Glomerular visceral epithelial cell (primary cell): Measurements from ENCODE around the gene ACTR10.

Experiments
- DNase-seq: peaks from one replicate; pipeline ENCODE4 v3.0.0-alpha.2; 2016; ENCODE audit errors: extremely low spot score

Gene ACTR10

DNA sequence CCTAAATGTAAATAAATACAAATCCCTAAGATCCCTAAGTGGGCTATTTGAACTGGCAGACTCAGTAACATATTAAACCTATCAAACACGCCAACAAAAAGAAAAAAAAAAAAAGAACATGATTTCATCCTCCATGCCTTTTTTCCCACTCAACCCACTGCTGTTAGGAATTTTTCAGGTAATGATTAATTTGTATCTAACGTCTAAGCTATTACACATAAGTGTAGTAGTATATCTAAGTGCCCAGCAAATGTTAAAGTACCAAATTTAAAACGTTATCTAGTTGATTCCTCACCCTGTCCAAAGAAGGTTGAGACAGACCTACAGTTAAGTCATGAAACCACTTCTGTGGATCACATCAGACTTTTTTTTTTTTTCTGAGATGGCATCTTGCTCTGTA lies 82.0 kb downstream of the ACTR10 start:
- peak; percentile 83 for DNase-seq

DNA sequence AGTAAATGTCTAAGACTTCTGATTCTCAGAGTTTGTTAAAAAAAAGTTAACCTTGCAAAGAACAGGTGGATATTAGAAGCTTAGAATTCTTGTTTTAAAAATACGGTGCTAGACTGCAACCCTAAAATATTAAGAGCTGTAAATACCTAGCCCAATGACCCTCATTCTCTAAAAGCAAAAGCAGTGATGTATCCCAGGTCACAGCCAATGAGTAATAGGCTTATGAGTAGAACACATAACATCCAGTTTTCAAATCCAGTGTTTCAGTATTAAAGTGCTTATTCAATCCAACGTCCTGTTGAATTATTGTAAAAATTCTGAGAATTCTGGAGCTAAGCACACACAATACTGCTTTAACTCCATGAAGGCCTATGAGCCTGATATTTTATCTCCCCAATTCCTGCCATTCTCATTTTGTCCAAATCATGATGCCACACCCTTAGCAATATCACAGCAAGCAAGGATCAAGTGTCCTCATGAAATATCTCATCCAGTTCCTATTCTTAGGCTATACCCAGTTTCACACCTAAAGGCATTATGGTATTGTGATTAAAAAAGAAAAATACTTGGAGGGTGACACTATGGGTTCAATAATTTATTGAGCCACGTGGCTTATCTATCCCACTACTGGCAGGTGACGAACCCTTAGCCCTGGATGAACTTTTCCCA lies 83.1 kb downstream of the ACTR10 start:
- no peak for DNase-seq

DNA sequence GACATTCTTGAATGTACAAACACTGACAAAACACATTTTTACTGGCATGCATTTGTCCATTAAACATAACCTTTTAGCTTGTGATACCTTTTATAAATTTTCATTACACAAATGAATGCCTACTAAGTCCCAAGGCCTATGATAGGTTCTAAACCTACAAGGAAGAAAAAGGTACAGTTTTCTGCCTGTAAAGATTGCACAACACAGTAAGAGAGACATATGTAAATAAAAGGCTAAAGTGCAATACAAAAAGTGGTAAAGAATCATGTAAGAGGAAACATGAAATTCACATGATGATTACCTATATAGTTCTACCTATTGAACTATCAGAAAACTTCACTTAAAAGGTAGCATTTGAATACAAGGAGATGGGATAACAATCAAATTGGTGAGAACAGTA lies 83.8 kb downstream of the ACTR10 start:
- no peak for DNase-seq

DNA sequence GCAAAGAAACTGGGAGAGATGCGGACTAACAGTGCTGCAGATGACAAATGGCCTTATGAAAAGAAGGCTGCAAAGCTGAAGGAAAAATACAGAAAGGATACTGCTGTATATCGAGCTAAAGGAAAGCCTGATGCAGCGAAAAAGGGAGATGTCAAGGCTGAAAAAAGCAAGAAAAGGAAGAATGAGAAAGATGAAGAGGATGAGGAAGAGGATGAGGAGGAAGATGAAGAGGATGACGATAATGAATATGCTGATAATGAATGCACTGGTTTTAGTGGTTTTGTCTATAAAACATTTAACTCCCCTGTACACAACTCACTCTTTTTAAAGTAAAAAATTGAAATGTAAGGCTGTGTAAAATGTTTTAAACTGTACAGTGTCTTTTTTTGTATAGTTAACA lies 85.2 kb downstream of the ACTR10 start:
- no peak for DNase-seq
